HUDEP-2 (cell line): ENCODE measurements around the gene RLF.

ENCODE experiments used
- DNase-seq, 76 experiments: peaks; one replicate each; lab custom pipeline; 2025; ENCODE audit not compliant: unreplicated experiment in 76 of 76; lab: John Stamatoyannopoulos, UW

Gene RLF

GRCh38 chr1:40268211-40268610 lies 107.0 kb downstream of the RLF start:
- DNase-seq, result no peak

DNA sequence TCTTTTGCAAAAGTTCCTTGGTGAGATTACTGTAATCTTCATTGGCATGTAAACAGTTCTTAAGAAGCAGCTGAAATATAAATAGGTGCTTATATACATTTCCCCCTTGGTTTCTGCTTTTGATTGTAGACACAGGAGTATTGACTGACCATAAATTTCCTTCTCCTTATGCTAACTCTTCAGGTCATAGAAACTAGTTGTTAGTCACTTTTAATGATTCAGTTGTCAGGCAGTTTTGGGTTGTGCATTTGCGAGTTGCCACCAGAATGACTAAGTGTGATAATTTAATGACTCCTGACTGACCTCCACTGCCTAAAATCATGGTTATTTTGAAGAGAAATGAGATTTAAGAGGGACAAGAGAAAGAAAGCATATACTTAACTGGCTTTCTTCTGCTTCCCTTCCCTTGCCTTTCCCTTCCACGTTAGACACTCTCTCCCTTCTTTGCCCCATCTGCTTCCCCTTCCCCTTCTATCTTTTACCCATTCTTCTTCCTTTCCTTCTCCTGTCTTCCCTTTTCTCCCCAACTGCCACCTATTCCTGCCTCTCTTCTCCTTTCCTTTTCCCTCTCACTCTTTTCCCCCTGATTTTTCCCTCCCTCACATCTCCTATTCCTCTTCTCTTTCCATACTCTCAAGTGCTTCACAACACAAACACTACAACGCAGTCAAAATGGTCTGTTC lies 109.1 kb downstream of the RLF start:
- no peak for DNase-seq

DNA sequence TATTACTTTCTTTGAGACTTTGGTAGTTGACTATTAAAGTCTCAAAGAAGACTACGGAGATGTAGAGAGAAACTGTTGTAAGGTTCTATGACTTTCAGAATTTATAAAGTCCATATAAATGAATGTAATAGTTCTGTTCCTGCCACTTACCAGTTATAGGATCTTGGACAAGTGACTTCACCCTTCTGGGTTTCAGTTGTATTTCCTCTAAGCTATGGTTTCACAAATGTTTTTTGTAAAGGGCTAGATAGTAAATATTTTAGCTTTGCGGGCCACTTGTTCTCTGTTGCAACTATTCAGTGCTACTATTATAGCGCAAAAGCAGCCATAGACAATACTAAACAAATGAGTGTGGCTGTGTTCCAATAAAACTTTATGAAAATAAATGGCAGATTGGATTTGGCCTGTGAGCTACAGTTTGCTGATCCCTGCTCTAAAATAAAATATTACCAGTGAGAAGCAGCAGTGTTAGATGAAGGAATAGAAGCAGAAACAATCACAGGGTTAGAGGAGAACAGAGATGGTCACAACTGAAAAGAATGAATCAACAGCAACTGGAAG lies 111.5 kb downstream of the RLF start:
- no peak for DNase-seq

DNA sequence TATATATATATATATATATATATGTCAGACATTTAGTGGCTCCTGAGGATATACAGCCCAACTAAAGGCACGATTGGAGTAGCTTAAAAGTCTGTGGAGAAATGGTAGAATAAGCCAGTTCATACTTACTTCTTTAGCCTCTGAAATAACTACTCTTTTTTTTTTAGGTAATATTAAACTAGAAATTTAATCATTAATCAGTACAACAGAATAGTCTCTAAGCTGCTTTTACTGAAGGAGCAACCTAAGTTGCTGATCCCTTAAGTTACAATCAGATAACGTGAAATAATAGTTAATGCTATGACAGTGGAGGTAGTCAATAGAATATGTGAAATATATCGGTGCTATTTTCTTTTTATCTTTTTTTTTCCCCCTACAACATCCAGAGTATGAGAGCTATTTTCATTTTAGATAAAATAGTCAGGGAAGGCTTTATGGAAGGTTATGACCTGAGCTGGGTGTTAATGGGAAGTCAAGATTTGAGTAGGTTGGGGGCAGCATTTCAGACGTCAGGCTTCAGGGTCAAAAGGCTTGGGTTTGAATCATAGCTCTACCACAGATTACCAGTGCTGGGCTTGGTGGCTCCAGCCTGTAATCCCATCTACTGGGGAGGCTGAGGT lies 112.5 kb downstream of the RLF start:
- no peak for DNase-seq

GRCh38 chr1:40274331-40274730 lies 113.1 kb downstream of the RLF start:
- DNase-seq, result no peak

DNA sequence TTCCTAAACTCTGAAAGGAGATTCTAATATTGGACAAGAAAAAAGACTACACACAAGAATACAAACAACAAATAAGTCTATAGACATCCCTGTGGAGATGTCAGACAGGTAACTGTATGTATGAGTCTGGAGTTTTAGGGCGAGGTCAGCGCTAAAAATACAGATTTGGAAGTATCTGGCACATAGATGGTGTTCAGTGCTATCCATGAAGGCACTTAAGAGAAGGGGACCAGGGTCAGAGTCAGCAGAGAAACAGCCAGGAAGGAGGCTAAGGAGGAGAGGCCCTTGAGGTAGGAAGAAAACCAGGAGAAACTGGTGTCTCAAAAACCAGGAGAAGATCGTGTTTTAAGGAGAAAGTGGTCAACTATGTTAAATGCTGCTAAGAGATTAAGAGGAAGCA lies 114.9 kb downstream of the RLF start:
- no peak for DNase-seq

- no peak for DNase-seq
Observed at GRCh38 chr1:40281853-40282252, 120.7 kb downstream of the RLF start.
